Astrocyte (in vitro differentiated cells and primary cell): ENCODE data around the gene LIME1.

Experiments used
- EZH2 ChIP-seq: IDR thresholded peaks from 2 replicates; pipeline ENCODE4 v1.6.1; 2012; ENCODE audit warnings: mild to moderate bottlenecking, low read length, inconsistent platforms; ENCODE audit not compliant: insufficient read depth
- TF ChIP-seq, protein P1 (sequence below): IDR thresholded peaks from 2 replicates; pipeline ENCODE4 v1.5.1; 2011; ENCODE audit warnings: low read depth, mild to moderate bottlenecking, inconsistent platforms, low read length, moderate library complexity; ENCODE audit not compliant: insufficient read depth

DNA sequence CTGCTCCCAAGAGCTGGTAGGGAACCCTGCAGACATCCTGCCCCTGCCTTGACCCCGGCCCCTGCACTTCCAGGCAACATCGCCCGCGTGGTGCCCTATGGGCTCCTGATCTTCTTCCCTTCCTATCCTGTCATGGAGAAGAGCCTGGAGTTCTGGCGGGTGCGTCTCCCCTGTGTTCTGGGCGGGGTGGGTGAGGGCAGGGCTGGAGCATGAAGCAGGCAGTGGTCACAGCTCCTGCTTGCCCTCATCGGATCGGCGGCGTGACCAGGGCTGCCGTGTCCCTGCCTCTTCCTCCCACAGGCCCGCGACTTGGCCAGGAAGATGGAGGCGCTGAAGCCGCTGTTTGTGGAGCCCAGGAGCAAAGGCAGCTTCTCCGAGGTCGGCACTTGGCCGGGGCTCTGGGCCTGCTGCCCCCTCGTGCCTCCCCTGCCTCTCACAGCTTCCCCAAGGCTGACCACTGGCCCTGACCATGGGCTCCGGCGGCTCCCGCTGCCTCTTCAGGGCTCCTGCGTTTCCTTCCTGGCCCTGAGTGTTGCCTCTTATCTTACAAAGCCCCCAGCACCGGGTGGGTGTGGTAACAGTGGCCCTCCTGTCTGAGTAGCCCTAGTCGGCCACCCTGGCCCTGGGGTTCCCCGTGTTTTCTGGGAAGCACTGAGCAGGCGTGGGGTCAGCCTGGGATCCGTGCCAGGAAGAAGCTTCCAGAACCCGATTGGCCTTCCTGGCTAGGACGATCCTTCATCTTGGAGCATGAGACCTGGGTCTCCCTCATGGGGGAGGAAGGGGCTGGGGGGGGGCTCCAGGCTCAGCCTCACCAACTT lies 48.0 kb upstream of the LIME1 start:
- TF ChIP-seq, protein P1, sequence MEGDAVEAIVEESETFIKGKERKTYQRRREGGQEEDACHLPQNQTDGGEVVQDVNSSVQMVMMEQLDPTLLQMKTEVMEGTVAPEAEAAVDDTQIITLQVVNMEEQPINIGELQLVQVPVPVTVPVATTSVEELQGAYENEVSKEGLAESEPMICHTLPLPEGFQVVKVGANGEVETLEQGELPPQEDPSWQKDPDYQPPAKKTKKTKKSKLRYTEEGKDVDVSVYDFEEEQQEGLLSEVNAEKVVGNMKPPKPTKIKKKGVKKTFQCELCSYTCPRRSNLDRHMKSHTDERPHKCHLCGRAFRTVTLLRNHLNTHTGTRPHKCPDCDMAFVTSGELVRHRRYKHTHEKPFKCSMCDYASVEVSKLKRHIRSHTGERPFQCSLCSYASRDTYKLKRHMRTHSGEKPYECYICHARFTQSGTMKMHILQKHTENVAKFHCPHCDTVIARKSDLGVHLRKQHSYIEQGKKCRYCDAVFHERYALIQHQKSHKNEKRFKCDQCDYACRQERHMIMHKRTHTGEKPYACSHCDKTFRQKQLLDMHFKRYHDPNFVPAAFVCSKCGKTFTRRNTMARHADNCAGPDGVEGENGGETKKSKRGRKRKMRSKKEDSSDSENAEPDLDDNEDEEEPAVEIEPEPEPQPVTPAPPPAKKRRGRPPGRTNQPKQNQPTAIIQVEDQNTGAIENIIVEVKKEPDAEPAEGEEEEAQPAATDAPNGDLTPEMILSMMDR: no peak
- no peak for TF ChIP-seq EZH2
